K562 (cell line): ENCODE results near the gene CRTC3. TPM values are rescaled to one million over a fixed set of nuclear protein-coding genes. Genes with fewer than 3 reads are reported as not detected.

Source experiments
- BHLHE40 ChIP-seq: IDR thresholded peaks from 2 replicates; pipeline ENCODE4 v1.6.1; 2011; ENCODE audit warnings: low read length, improper control_type of control experiment
- CREB3 ChIP-seq: fragments of 450-650 bp; conservative IDR thresholded peaks from 2 replicates; pipeline ENCODE4 v1.6.1; 2016; ENCODE audit warnings: missing genetic modification characterization, low read depth, mild to moderate bottlenecking, missing compliant biosample characterization, moderate library complexity
- E2F3 ChIP-seq: fragments of 250-450 bp; sonication (Bioruptor Pico); IDR thresholded peaks from 2 replicates; pipeline ENCODE4 v1.4.0; 2020; ENCODE audit warnings: mild to moderate bottlenecking
- ETV6 ChIP-seq, 3 experiments: fragments of 150-350 bp in 1 of 3; sonication (generic) in 1 of 3; formaldehyde crosslinking in 1 of 3; IDR thresholded peaks; 2 replicates each; pipeline versions ENCODE4 v1.6.1 to v1.8.0; 2014 to 2022; ENCODE audit warnings: borderline replicate concordance in 2 of 3, low read depth in 2 of 3, antibody characterized with exemption in 1 of 3, low read length in 1 of 3, mild to moderate bottlenecking in 1 of 3, missing genetic modification reagents in 1 of 3
- HDAC1 ChIP-seq, 2 experiments: fragments of 450-650 bp; IDR thresholded peaks; 2 replicates each; pipeline ENCODE4 v1.6.1; 2016 to 2017; ENCODE audit warnings: inconsistent platforms in 1 of 2, mild to moderate bottlenecking in 1 of 2, moderate library complexity in 1 of 2
- MNT ChIP-seq, 2 experiments: fragments of 450-650 bp; conservative IDR thresholded peaks; 2 replicates each; pipeline ENCODE4 v1.6.1; 2017; ENCODE audit warnings: mild to moderate bottlenecking in 2 of 2, moderate library complexity in 2 of 2
- RBM25 ChIP-seq: fragments of 200-400 bp; formaldehyde crosslinking; IDR thresholded peaks from 2 replicates; pipeline ENCODE4 v1.6.1; 2018; ENCODE audit warnings: low read length, low read depth, moderate library complexity; ENCODE audit not compliant: severe bottlenecking
- TRIM25 ChIP-seq: fragments of 450-650 bp; IDR thresholded peaks from 2 replicates; pipeline ENCODE4 v1.7.0; 2016; ENCODE audit warnings: borderline replicate concordance
- ZFP91 ChIP-seq: sonication (generic); formaldehyde crosslinking; IDR thresholded peaks from 2 replicates; pipeline ENCODE4 v1.8.0; 2022; ENCODE audit warnings: mild to moderate bottlenecking, missing genetic modification reagents
- ZNF277 ChIP-seq: fragments of 250-450 bp; sonication (Bioruptor Pico); IDR thresholded peaks from 2 replicates; pipeline ENCODE4 v1.8.0; 2022; ENCODE audit warnings: inconsistent platforms, mild to moderate bottlenecking, moderate library complexity, borderline replicate concordance
- ZNF592 ChIP-seq: fragments of 450-650 bp; IDR thresholded peaks from 2 replicates; pipeline ENCODE4 v1.6.1; 2017; ENCODE audit warnings: antibody characterized with exemption, mild to moderate bottlenecking
- polyA plus RNA-seq, 8 experiments: library from polyadenylated mRNA; depleted of rRNA in 4 of 8; stranded (reverse) in 5 of 8; unstranded in 3 of 8; fragments of >200 nt; fragmentation: Nextera tagmentation in 2 of 8; fragmentation: Illumina TruSeq in 1 of 8; extraction: Ambion mirVana in 2 of 8; extraction: Trizol in 1 of 8; gene quantifications; 2 replicates each; pipeline versions ENCODE4 v1.2.1 to v1.2.3, GENCODE V29; 2011 to 2014; ENCODE audit warnings: inconsistent platforms in 1 of 8, missing spikeins in 1 of 8
- total RNA-seq, 7 experiments: library from RNA; depleted of rRNA in 6 of 7; stranded (reverse); fragments of >200 nt in 6 of 7; fragmentation: Illumina TruSeq in 2 of 7; extraction: Trizol in 2 of 7; gene quantifications; 2 replicates each; pipeline versions ENCODE4 v1.2.1 to v1.2.3, GENCODE V29; 2011 to 2021; ENCODE audit warnings: low replicate concordance in 1 of 7

Gene CRTC3
- total and polyA plus RNA-seq, 9 of the 15 experiments (the other 6 are each of a cell fraction or from before 2014, with no cell fraction given) = 1.2 to 19.0 (median 11.6) TPM

- peak; percentile 78 for TF ChIP-seq ZNF592
- 0 out of 2 replicates have a peak, but pooled peaks have one; percentile 28 for TF ChIP-seq E2F3 (CRISPR knock-in tag)
- no peak for TF ChIP-seq MNT (conservative IDR thresholded peaks at IDR 0.05)
- no peak for TF ChIP-seq CREB3
- no peak for TF ChIP-seq BHLHE40
- 0 out of 4 replicates have a peak, but pooled peaks of 1 of the 2 experiments have one; percentile 29 for TF ChIP-seq HDAC1 (IDR thresholded peaks at IDR 0.05)
- TF ChIP-seq TRIM25 = no peak
- TF ChIP-seq ZFP91 = no peak
- no peak for TF ChIP-seq RBM25
- TF ChIP-seq ZNF277 (CRISPR knock-in tag) = no peak
- TF ChIP-seq ETV6 (IDR thresholded peaks at IDR 0.05; ENCODE audit: borderline replicate concordance in 1 of 2, low read depth in 2 of 2, low read length in 1 of 2) = no peak
- TF ChIP-seq ETV6 (CRISPR knock-in tag; IDR thresholded peaks at IDR 0.05; ENCODE audit: borderline replicate concordance) = no peak
Observed at GRCh38 chr15:90598031-90598577, 68.4 kb downstream of the CRTC3 start (continued).
